ENCODE data around the gene ZBTB20. TPM values are rescaled to one million over a fixed set of nuclear protein-coding genes. Genes with fewer than 3 reads are reported as not detected.

ZBTB20 gene
- total and polyA plus RNA-seq, 4 donors, result 0.74 to 77.1 (median 27.9) TPM

GRCh38 chr3:114329823-114330222, 817.3 kb downstream of the ZBTB20 start:
- 97 to 99% methylated on average over 2 of the region's 2 CpGs for WGBS, 2 donors
- no peaks in the 10 kb centered on the region for H3K4me1 ChIP-seq (ENCODE audit: control insufficient read depth in 5 of 5, insufficient read depth in 5 of 5, low read length in 5 of 5)
- ATAC-seq (ENCODE audit: insufficient read depth, low FRiP score), result no peak
- H3K9ac ChIP-seq (ENCODE audit: insufficient read depth in 1 of 2, low read length in 2 of 2), result no peak overlapping the region
- H3K27ac ChIP-seq (ENCODE audit: low read depth in 1 of 2, low read length in 1 of 2), result no peak overlapping the region
- no peak for DNase-seq
- H3K4me3 ChIP-seq, result no peak overlapping the region
- peaks cover 0 to 13% (median 3%) of the 10 kb centered on the region in 4 donors for H3K36me3 ChIP-seq (ENCODE audit: control insufficient read depth in 4 of 4, insufficient read depth in 4 of 4, low read length in 4 of 4)
- TF ChIP-seq, protein P1, sequence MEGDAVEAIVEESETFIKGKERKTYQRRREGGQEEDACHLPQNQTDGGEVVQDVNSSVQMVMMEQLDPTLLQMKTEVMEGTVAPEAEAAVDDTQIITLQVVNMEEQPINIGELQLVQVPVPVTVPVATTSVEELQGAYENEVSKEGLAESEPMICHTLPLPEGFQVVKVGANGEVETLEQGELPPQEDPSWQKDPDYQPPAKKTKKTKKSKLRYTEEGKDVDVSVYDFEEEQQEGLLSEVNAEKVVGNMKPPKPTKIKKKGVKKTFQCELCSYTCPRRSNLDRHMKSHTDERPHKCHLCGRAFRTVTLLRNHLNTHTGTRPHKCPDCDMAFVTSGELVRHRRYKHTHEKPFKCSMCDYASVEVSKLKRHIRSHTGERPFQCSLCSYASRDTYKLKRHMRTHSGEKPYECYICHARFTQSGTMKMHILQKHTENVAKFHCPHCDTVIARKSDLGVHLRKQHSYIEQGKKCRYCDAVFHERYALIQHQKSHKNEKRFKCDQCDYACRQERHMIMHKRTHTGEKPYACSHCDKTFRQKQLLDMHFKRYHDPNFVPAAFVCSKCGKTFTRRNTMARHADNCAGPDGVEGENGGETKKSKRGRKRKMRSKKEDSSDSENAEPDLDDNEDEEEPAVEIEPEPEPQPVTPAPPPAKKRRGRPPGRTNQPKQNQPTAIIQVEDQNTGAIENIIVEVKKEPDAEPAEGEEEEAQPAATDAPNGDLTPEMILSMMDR (IDR thresholded peaks at IDR 0.05; ENCODE audit: control extremely low read depth, extremely low read depth), result no peak
- no peaks in the 10 kb centered on the region for H3K9me3 ChIP-seq (ENCODE audit: control insufficient read depth in 4 of 4, insufficient read depth in 3 of 4, low read length in 3 of 4)
- no peaks in the 10 kb centered on the region for H3K27me3 ChIP-seq (ENCODE audit: control insufficient read depth in 3 of 3, insufficient read depth in 3 of 3, low read length in 2 of 3)

- no peak for DNase-seq
- no peak for ATAC-seq (ENCODE audit: insufficient read depth, low FRiP score)
- 85 to 91% methylated on average over 3 of the region's 3 CpGs for WGBS, 2 donors
Measured at GRCh38 chr3:114328345-114328744, 818.7 kb downstream of the ZBTB20 start.

GRCh38 chr3:114327665-114328064, 819.4 kb downstream of the ZBTB20 start:
- Histone ChIP-seq H3K9ac (ENCODE audit: insufficient read depth in 1 of 2, low read length in 2 of 2) (no peak overlapping the region), H3K9me3 (ENCODE audit: control insufficient read depth in 4 of 4, insufficient read depth in 3 of 4, low read length in 3 of 4) (no peaks in the 10 kb centered on the region), H3K27ac (ENCODE audit: low read depth in 1 of 2, low read length in 1 of 2) (no peak overlapping the region), H3K36me3 (ENCODE audit: control insufficient read depth in 4 of 4, insufficient read depth in 4 of 4, low read length in 4 of 4) (peaks cover 2 to 7% (median 4%) of the 10 kb centered on the region in 4 donors), H3K4me1 (ENCODE audit: control insufficient read depth in 5 of 5, insufficient read depth in 5 of 5, low read length in 5 of 5) (no peaks in the 10 kb centered on the region), H3K4me3 (no peak overlapping the region), H3K27me3 (ENCODE audit: control insufficient read depth in 3 of 3, insufficient read depth in 3 of 3, low read length in 2 of 3) (no peaks in the 10 kb centered on the region)
- DNase-seq, result no peak
- ATAC-seq (ENCODE audit: insufficient read depth, low FRiP score), result no peak
- TF ChIP-seq, protein P1 (IDR thresholded peaks at IDR 0.05; ENCODE audit: control extremely low read depth, extremely low read depth), result no peak
- WGBS, 2 donors, result 92 to 95% methylated on average over 4 of the region's 4 CpGs

More at GRCh38 chr3:114328345-114328744, 818.7 kb downstream of the ZBTB20 start:
- Histone ChIP-seq H3K36me3 (ENCODE audit: control insufficient read depth in 4 of 4, insufficient read depth in 4 of 4, low read length in 4 of 4) (peaks cover under 1 to 11% (median 3%) of the 10 kb centered on the region in 4 donors), H3K27ac (ENCODE audit: low read depth in 1 of 2, low read length in 1 of 2) (no peak overlapping the region), H3K4me1 (ENCODE audit: control insufficient read depth in 5 of 5, insufficient read depth in 5 of 5, low read length in 5 of 5) (no peaks in the 10 kb centered on the region), H3K9ac (ENCODE audit: insufficient read depth in 1 of 2, low read length in 2 of 2) (no peak overlapping the region), H3K9me3 (ENCODE audit: control insufficient read depth in 4 of 4, insufficient read depth in 3 of 4, low read length in 3 of 4) (no peaks in the 10 kb centered on the region), H3K4me3 (no peak overlapping the region), H3K27me3 (ENCODE audit: control insufficient read depth in 3 of 3, insufficient read depth in 3 of 3, low read length in 2 of 3) (no peaks in the 10 kb centered on the region)
- TF ChIP-seq, protein P1 (IDR thresholded peaks at IDR 0.05; ENCODE audit: control extremely low read depth, extremely low read depth), result no peak
